Fibroblast of skin of back (primary cell): ENCODE measurements around the gene SBF2.
"Not testable (repeated sequence)": the region's sequence is repeated elsewhere in the genome, so short reads cannot be mapped to it uniquely, and the experiment has no call there.

Source experiments
- DNase-seq: peaks from one replicate; pipeline ENCODE4 v3.0.0-alpha.2; 2013

The SBF2 gene

DNA sequence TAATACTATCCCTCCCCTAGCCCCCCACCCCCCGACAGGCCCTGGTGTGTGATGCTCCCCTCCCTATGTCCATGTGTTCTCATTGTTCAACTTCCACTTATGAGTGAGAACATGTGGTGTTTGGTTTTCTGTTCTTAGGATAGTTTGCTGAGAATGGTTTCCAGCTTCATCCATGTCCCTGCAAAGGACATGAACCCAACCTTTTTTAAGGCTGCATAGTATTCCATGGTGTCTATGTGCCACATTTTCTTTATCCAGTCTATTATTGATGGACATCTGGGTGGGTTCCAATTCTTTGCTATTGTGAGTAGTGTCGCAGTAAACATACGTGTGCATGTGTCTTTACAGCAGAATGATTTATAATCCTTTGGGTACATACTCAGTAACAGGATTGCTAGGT, 29.3 kb downstream of the SBF2 start:
- DNase-seq, result not testable (repeated sequence)

DNA sequence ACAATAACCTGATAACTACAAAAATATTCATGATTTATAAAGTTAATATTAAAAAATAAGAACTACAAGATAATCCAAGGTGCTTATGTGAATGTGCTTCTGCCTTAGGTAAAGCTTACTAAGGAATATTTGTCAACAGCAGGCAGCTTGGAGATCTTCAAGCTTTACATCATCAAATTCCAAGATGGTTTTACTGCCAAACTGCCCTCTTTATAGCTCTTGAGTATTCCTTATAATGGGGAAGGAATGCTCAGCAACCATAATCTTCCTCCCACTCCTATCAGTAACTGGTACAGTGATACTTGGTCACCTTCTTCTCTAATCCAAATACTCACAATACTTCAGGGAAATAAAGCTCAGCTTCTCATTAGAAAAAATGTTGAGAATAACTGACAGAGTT, 30.1 kb downstream of the SBF2 start:
- peak; percentile 67 for DNase-seq

DNA sequence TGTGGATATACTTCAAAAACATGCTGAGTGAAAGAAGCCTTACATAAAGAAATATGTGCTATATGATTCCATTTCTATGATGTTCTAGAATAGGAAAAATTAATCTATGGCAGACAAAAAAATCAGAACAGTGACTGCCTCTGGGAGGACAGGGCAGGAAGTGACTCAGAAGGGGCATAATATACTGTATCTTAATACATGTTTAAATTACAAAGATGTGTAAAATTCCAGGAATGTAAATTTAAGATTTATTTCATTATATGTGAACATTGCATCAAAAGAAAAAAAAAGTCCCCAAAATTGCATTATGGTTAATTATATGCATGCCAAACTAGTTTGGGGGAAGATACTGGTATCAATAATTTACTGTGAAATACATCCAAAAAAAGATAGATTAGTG, 32.2 kb downstream of the SBF2 start:
- DNase-seq, result peak; percentile 79

DNA sequence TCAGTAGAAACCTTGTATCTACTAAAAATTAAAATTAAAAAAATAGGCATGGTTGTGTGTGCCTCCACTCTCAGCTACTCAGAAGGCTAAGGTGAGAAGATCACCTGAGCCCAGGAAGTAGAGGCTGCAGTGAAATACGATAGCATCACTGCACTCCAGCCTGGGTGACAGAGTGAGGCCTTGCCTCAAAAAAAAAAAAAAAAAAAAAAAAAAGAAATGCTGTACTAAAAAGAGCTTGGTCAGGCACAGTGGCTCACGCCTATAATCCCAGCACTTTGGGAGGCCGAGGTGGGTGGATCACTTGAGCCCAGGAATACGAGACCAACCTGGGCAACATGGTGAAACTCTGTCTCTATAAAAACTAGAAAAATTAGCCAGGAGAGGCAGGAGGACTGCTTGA, 36.5 kb downstream of the SBF2 start:
- no peak for DNase-seq

DNA sequence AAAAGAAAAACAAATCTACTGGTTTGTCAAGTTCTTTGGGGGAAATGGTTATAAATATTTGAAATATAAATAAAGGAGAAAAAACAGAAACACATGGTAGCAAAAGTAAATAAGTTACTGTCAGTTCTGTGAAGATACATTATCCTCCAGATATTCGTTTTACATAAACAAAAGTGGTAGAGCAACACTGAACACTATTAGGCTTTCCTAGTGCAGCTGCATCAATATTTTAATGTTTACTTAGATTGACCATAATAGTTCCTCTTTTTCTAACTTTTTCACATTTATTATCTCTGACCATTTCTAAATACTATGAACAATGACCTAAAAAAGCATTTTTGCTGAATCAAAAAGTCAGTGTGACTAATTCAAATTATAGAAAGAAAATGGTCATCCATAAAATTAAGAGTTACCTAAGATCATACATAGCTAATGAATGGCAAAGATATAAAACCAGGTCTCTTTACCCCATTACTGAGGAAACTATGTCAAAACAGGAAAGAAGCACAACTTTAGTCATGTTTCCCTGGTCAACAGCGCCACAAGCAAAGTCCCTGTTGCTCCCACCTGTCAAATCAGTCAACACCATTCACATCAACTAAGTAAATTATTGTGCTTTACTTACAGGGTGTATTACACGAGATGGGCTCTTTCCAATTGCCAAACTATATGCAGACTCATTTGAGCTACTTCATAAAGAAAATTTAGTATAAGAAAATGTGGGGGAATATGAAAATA, 38.5 kb downstream of the SBF2 start:
- DNase-seq, result no peak

DNA sequence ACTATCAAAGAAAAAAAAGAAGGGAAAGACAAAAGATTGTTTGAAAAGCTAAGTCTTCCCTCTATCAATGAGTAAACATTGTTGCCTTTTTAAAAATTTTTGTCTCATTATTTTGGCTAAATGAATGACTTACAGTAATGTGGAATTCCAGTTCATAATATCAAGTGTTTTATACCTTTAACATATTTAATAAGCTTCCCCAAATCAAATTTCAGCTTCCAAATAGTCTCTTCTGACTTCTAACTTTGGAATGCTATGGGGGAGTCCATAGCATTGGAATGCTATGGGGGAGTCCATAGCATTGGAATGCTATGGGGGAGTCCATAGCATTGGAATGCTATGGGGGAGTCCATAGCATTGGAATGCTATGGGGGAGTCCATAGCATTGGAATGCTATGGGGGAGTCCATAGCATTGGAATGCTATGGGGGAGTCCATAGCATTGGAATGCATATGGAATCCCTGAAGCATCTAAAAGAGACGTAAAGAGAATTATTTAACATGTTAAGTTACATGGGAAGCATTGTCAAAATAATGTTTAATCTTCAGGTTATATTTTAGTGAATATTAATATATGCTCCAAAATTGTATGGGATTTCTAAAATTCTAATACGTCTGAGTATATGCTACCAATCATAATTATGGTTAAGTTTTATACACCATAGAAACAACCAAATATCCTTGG, 44.4 kb downstream of the SBF2 start:
- DNase-seq, result peak; percentile 80

DNA sequence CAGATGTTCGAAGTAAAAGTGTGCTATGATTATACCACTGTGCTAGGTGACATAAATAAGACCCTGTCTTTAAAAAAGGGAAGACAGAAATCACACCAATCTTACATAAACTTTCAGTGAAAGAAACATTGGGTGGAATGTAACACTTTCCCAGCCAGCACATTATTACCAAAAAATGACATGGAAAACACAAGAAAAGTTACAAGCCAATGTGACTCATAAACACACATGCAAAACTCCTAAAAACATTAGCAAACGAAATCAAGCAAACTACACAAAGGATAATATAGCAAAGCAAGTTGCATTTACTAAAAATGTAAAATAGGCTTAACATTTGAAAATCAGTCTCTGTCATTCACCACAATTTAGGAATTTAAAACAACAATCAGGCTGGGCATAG, 47.0 kb downstream of the SBF2 start:
- DNase-seq, result peak; percentile 52

DNA sequence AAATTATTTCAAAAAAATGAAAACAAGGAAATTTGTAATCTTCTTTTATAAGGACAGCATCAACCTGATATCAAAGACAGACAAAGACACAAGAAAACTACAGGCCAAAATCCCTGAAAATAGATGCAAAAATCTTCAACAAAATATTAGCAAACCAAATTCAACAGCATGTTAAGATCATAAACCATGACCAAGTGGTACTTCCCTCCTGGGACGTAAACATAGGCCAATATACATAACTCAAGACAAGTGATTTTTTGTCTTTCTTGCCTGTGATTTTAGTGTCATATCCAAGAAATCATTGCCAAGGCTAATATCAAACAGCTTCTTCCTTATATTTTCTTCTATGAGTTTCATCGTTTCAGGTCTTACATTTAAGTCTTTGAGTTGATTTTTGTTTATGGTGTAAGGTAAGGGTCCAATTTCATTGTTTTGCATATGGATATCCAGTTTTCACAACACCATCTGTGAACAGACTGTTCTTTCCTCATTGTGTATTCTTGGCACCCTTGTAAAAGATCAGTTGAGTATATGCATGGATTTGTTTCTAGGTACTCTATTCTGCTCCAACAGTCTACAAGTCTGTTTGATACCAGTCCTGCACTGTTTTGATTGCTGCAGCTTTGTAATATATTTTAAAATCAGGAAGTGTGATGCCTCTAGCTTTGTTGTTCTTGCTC, 50.0 kb downstream of the SBF2 start:
- DNase-seq, result no peak

DNA sequence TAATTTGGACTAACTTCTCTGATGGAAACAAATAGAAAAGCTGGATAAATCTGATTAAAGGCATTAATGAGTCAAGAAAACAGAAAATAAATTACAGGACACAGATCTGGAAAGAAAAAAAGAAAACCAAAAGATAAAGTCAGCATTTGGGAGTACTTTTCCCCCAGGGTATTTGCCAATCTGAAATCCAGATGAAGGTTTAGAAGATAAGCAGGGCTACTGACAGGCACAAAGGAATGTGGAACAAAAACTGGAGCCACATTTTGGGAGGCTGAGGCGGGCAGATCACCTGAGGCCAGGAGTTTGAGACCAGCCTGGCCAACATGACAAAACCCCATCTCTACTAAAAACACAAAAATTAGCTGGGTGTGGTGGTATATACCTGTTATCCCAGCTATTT, 57.2 kb downstream of the SBF2 start:
- DNase-seq, result no peak

DNA sequence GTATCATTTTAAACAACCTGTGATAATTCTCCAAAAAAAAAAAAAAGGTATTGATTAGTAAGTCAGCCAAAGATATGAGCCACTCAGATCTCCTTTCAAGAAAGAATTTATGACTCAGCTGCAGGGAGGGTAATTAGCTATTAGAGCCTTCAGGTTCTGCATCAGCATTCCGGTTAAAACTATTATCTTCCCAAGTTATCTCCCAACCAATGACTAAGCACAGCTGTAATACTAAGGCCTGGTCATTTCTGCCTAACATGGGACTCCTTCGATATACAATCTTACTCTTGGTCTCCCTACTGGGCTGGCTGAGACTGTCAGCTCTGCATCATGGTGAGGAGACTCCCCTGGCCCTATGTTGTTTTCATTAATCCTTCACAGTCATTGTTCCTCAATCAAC, 60.4 kb downstream of the SBF2 start:
- peak; percentile 69 for DNase-seq

DNA sequence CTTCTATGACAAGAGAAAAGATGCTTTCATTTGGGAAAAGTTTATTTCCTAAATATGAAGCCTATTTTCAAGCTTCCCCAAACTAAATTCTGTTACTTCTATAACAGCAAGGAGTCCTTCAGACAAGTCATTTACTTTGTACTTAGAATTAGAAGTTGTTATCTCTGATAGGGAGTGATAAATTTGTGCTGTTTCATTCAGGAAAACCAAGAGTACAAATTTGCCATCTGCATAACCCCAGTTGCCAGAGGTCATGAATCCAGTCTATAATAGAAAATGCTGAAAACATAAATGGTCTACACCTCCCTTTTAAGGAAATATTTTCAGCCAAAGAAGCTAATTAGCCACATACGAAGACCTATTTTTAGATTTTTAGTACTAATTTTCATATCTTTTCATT, 61.3 kb downstream of the SBF2 start:
- no peak for DNase-seq

DNA sequence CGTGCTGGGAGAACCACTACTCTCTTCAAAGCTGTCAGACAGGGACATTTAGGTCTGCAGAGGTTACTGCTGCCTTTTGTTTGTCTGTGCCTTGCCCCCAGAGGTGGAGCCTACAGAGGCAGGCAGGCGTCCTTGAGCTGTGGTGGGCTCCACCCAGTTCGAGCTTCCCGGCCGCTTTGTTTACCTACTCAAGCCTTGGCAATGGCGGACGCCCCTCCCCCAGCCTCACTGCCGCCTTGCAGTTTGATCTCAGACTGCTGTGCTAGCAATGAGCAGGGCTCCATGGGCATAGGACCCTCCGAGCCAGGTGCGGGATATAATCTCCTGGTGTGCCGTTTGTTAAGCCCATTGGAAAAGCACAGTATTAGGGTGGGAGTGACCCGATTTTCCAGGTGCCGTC, 62.2 kb downstream of the SBF2 start:
- not testable (repeated sequence) for DNase-seq

DNA sequence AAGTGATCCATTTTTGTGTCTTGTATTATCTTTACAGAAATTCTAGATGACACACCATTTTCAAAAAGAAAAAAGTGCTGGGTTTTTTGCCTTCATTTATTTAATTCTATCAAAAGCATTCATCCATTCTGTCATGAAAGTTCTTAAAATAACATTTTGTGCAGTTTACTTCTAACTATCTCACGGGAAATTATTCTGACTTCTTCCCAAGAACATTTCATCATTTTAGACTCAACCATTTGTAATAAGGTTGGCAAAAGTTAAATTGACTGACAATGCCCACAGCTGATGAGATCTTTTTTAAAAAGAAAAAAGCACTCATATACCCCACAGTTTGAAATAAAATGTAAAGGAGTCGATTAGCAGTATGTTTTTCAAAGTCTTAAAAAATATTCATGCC, 68.5 kb downstream of the SBF2 start:
- peak; percentile 27 for DNase-seq

DNA sequence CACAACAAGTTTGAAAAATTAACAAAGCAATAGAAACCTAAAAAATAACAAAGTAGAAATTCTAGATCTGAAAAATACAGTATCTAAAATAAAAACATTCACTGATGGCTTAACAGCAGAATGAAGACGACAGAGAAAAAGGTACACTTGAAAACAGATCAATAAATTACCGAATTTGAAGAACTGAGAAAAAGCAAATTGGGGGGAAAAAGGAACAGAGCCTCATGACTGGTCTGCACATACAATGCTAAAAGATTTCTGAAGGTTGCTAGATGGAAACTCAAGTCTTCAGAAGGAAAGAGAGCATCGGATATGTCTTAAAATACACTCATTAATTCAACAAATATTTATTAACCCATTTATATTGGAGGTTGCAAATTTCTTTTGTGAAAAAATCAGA, 71.6 kb downstream of the SBF2 start:
- no peak for DNase-seq

DNA sequence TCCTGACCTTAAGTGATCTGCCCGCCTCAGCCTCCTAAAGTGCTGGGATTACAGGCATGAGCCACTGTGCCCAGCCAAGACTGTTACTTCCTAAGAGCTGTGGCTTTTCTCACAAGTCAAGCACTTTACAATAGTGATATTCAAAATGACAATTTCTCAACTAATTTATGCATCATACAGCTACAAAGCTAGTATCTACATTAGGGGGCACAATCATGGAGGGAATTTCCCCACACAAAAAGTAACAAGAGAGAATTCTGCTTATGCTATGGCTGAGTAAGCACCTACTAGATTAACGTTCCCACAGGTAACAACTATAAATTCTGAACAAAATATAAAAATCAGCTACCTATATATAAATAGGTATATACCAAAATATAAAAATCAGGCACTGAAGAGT, 72.7 kb downstream of the SBF2 start:
- DNase-seq, result no peak

DNA sequence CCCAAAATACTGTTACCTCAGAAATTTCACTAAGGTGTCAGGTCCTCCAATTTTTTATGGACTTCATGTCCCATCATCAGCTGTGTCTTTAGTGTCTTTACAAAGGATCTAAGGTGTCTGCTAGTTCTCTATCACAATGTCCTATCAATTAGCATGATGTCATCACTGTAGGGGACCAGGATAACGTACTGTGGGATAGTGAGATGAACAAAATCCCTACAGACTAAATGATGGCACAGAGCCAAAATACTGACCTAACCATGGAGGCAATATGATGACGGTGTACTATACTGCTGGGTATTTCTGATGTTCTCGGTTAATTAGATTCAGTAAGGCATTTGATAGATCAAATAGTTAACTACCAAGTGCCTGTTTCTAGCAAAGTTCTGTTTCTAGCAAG, 82.5 kb downstream of the SBF2 start:
- DNase-seq, result no peak

DNA sequence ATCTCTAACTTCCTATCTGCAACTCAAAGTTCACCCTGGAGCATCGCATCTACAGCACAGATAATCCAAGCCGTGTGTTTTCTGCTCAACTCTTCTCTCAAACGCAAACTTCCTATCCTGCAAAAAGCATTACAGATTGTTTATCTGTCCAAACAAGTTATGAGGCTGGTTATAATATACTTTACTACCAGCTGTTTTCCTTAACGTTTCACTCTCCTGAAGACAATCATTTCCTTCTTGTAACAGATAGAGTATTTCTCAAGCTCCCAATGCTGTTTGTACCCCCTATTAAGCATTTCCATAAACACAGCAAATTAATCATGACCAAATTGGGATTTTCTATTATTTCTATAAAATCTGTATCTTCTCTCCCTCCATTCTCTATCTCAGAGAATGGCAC, 84.7 kb downstream of the SBF2 start:
- DNase-seq, result no peak

DNA sequence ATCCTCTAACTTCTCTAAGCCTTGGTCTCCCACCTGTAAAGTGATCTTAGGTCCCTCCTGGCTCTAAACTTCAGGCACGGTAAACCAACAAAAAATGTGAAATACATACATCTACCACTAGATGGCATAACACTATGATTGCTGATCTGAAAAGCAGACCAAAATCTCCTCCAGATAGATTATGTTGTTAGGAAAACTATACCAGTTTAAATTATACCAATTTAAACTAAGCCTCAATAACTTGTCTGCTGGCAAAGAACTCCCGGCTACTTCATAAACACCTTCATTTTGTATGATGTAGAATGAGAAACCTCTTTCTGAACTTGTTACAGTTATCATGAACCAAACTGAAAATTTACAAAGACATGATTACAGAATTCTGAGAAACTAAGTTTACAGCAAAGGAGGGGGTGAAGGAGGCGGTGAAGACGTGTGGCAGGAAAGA, 85.9 kb downstream of the SBF2 start:
- peak; percentile 51 for DNase-seq

DNA sequence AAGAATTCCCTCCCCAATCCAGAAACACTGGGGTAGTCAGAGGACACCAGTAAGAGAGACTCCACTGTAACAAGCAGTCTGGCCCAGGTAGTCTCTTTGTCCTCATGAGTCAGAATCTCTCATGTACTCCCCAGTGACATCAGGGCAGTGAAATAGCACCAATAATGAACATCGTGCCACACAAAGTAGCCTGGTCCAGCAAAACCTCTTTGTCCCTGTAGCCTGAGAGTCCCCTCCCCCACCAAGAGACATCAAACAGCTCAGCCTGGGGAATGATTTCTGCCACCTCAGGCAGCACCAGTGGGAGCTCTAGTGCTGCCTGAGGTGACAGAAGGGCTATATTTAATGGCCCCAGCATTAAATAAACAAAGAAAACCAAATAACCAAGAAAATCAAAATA, 88.1 kb downstream of the SBF2 start:
- DNase-seq, result no peak

DNA sequence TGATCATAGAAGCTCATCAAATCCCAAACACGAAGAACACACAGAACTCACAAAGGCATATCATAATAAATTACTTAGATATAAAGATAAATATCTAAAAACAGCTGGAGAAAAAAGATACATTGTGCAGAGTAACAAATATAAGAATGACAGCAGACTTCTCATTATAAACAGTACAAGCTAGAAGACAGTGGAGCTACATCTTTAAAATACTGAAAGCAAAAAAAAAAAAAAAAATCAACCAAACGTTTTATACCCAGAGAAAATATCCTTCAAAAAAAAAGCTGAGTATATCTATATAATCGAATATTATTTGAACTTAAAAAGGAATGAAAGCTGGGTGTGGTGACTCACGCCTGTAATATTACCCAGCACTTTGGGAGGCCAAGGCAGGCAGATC, 90.0 kb downstream of the SBF2 start:
- DNase-seq, result no peak

DNA sequence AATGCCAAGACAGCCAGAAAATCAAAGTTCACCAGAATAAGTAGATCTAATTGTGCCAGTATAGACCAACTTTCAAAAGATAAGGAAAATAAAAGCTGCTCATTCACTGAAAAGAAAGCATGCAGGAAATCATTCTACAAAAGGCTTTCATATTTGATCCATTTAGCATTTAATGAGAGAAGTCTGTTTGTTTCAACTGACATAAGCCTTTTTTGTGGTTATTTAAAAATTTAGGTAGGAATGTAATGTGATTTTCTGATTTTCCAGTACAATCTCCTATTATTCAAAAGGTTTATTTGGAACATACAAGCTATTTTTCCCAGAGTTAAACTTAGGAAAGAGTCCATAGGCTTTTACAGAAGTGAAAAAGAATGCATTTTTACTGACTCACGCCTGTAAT, 92.7 kb downstream of the SBF2 start:
- DNase-seq, result no peak

DNA sequence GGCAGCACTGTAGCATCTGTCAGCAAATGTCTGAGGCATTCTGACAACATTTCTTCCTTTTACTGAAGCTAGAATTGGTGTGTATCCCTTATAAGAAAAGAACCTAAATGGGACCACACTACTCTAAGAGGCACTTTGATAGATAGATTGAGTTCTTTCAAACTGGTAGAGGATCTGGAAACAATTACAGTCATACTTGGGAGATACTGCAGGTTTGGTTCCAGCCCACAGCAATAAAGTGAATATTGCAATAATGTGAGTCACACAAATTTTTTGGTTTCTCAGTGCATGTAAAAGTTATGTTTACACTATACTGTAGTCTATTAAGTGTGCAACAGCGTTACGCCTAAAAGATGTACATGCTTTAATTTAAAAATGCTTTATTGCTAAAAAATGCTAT, 96.9 kb downstream of the SBF2 start:
- peak; percentile 24 for DNase-seq

DNA sequence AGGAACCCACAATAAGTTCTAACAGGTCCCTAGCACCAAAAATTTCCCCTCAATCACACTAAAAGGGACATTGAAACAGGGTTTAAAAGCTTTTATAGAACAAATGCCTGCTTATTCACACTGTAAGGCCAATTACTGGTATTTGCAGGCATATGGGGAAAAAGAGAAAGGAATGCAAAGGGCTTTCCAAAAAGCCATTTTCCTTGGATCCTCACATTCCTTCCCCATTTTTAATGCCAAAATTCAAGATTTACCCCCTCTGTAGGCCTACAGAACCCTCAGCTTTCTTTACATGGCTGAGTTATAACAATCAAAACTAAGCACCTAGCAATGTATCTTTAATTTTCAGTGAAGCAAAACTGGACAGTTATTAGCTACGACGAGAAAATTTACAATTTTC, 102.0 kb downstream of the SBF2 start:
- no peak for DNase-seq

DNA sequence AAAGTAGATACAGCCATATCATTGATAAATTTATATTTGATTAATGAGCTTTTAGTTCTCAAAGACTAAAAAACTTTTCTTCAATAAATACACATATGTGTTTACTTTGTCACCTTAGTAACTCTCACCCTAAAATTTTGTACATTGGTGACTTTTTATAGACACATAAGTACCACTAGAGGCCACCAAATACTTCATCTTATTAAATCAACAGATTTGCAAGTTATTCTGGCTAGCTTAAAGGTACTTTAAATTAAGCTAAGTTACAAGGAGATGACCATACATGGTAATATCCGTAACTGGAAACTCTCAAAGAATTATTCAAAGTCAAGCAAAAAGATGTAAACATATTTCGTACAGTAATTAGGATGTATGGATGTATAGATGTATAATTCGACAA, 112.2 kb downstream of the SBF2 start:
- DNase-seq, result peak; percentile 61
